HEK293 (cell line): ENCODE measurements around the gene ZFAND5.

Source experiments
- BCL11A ChIP-seq: fragments of 450-650 bp; formaldehyde crosslinking; IDR thresholded peaks from 2 replicates; pipeline ENCODE4 v1.5.1; 2016; ENCODE audit warnings: low read depth, missing biosample characterization, missing genetic modification characterization
- HOXD13 ChIP-seq: sonication (generic); formaldehyde crosslinking; IDR thresholded peaks from 2 replicates; pipeline ENCODE4 v1.8.0; 2022; ENCODE audit warnings: missing genetic modification reagents, borderline replicate concordance
- KLF10 ChIP-seq: fragments of 450-650 bp; IDR thresholded peaks from 2 replicates; pipeline ENCODE4 v1.5.1; 2018; ENCODE audit warnings: missing biosample characterization, mild to moderate bottlenecking, missing genetic modification characterization
- SP2 ChIP-seq: fragments of 450-650 bp; formaldehyde crosslinking; IDR thresholded peaks from 2 replicates; pipeline ENCODE4 v1.5.1; 2016; ENCODE audit warnings: missing biosample characterization, missing genetic modification characterization
- ZFP37 ChIP-seq: fragments of 450-650 bp; formaldehyde crosslinking; IDR thresholded peaks from 2 replicates; pipeline ENCODE4 v1.5.1; 2016; ENCODE audit warnings: missing biosample characterization, missing genetic modification characterization
- ZNF10 ChIP-seq: fragments of 450-650 bp; formaldehyde crosslinking; IDR thresholded peaks from 2 replicates; pipeline ENCODE4 v1.5.1; 2017; ENCODE audit warnings: missing biosample characterization, missing genetic modification characterization
- ZNF114 ChIP-seq: fragments of 450-650 bp; formaldehyde crosslinking; IDR thresholded peaks from 2 replicates; pipeline ENCODE4 v1.5.0; 2017; ENCODE audit warnings: missing biosample characterization, missing genetic modification characterization
- ZNF274 ChIP-seq, 2 experiments: fragments of 200-500 bp in 1 of 2; fragments of 450-650 bp in 1 of 2; sonication (Bioruptor generic) in 1 of 2; formaldehyde crosslinking in 1 of 2; IDR thresholded peaks; 2 replicates each; pipeline versions ENCODE4 v1.5.1 to v1.6.1; 2014 to 2016; ENCODE audit warnings: borderline replicate concordance in 1 of 2, inconsistent platforms in 1 of 2, low read length in 1 of 2, missing biosample characterization in 1 of 2, missing genetic modification characterization in 1 of 2
- ZNF398 ChIP-seq: fragments of 450-650 bp; formaldehyde crosslinking; IDR thresholded peaks from 2 replicates; pipeline ENCODE4 v1.5.1; 2017; ENCODE audit warnings: missing biosample characterization, missing genetic modification characterization
- ZNF629 ChIP-seq: fragments of 450-650 bp; formaldehyde crosslinking; IDR thresholded peaks from 2 replicates; pipeline ENCODE4 v1.5.1; 2017; ENCODE audit warnings: missing biosample characterization, missing genetic modification characterization
- ZNF645 ChIP-seq: fragments of 450-650 bp; formaldehyde crosslinking; IDR thresholded peaks from 2 replicates; pipeline ENCODE4; 2016; ENCODE audit warnings: missing biosample characterization, missing genetic modification characterization

- TF ChIP-seq HOXD13 (CRISPR knock-in tag) (no peak), ZNF274 (IDR thresholded peaks at IDR 0.05; ENCODE audit: low read length) (no peak), ZNF274 (tag by site-specific recombination; IDR thresholded peaks at IDR 0.05; ENCODE audit: borderline replicate concordance) (no peak), KLF10 (tag by site-specific recombination) (no peak), ZFP37 (tag by site-specific recombination) (no peak), ZNF10 (tag by site-specific recombination) (no peak), BCL11A (no peak), ZNF114 (no peak), ZNF398 (tag by site-specific recombination) (no peak), ZNF629 (tag by site-specific recombination) (no peak), ZNF645 (tag by site-specific recombination) (no peak), SP2 (no peak)
Measured at GRCh38 chr9:72355153-72355552, 9.9 kb downstream of the ZFAND5 start.
